ENCODE results near the gene P3H2. TPM values are rescaled to one million over a fixed set of nuclear protein-coding genes. Genes with fewer than 3 reads are reported as not detected.

The P3H2 gene
- total RNA-seq, 1 experiment from 2014 or later, result 95.5 TPM

DNA sequence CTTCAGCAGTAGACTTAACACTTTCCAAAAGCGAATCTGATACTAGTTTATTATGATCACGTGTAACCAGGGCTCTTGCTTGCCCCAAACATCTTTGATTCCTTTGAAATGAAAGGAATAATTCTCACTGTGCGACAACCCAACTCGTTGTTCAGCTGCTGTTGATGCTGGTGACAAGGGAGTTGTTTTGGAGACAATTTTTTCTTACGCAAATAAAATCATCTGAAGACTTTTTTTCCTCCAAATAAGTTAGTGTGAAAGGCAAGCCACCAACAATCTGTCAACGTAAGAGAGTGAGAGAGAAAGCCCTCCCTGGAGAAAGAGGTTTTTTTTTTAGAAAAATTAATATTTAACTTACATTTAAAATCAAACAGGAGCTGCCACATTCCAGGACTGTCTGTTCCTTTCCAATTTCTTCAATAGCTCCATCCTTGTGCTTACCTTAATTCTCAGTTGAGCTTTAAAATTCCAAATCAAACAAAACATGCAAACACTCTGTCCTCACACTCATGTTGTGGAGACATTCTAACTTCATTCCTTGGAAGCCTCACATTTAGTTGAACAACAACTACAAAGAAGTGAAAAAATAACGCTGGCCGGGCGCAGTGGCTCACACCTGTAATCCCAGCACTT, 4.9 kb upstream of the P3H2 start:
- no peak for DNase-seq (ENCODE audit: low read depth)

DNA sequence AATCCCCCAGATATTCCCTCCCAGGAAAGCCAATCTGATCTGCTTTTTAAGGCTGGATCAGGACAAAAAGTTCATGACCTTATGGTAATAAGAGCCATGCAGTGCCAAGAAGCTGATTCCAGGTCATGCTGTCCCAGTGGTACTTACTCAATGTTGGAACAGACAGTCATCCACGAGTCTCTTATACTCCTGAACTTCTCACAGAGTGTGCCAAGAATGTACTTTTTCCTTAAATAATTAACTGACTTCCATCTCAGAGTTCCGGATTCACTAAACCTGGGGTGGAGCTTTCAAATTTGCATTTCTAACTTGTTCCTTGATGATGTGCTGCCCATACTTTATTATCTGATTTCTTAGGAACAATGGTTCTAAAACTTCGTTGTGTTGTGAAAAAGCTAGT, 3.4 kb upstream of the P3H2 start:
- DNase-seq (ENCODE audit: low read depth), result no peak

DNA sequence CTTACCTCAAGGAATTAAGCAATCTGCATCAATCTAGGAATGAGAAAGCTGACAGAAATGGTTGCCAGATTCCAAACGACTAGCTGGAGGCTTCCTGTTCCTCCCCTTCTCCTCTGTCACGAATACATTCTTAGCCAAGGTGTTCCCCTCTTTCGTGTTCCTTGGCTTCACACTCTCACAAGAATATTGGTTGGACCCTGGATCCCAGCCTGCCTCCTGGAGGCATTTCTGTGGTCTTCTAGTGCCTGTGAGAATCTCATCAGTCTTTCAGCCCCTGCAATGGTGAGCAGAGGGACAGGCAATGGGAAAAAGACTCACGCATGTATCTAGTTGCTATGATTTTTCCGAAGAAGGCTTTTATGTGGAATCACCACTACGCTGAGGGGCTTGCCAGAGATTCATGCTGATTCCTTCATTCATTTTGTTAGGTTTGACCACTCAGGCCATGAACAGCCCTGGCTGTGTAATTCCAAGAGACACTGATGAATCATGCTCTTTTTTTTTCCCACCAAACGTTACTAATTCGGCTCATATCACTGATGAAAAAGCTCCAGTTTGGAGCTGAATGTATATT, 1.6 kb upstream of the P3H2 start:
- peak; percentile 84 for DNase-seq (ENCODE audit: low read depth)

DNA sequence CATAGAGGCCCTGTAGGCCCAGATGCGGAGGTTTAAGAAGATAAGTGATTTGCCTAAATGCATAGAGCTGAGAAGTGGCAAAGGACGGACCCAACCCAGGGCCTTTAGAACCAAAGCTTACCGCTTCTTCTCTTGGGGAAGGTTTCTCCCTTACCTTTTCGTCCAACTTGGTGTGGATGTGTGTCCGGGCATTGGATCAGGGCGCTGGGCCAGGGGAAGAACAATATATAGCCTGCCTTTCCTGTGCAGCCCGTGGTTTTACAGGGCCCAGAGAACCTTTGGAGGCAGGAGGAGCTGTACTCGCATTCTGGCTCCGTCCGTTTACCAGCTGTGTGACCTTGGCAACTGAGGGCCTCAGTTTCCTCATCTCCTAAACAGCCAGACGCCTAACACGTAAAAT, 686 bp upstream of the P3H2 start:
- DNase-seq (ENCODE audit: low read depth), result no peak

DNA sequence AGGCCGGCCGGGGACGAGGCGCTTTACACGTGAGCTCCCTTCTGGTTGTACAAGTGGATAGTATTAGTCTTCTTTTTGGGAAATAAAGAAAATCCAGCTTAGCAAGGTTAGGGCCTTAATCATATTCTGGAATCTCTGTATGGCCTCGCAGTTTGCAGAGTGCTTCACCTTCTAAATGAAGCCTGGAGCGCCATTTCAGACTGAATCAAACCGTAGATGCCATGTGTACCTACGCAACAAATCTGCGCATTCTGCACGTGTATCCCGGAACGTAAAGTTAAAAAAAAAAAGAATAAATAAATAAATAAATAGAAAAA, 322 bp upstream of the P3H2 start:
- no peak for DNase-seq (ENCODE audit: low read depth)

DNA sequence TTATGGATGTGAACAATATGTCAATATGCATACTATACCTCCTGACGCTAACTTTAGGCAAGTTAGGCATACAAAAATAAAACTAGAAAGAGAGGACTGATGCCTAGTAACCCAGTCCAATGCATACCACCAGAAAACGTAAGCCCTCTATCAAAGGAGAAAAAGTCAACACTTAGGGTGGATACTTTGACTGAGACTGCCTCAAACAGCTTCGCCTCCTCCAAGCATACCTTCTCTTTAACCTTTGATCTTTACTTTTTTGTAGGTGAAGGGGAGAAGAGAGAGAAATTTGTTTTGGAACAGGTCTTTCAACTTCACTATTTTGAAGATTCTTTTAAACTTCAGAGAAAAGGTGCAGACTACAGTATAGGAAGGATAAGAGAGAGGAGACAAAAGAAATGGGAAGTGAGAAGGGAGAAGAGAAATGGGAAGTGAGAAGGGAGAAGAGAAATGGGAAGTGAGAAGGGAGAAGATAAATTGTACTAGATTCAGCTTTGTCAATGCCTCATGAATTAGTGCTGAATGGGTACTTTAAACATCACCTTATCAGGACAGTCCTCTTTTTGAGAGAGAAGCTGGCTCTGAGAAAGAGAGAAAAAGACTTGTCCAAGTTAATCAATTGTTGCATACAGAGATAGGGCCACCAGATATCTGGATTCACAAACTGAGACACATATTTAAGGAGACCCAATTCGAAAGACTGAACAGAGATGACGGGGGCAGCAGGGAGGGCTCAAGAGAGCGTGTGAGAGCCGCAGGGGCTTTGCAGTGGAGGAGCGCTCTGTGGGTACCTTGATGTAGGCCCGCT, 1.0 kb downstream of the P3H2 start:
- DNase-seq (ENCODE audit: low read depth), result no peak

DNA sequence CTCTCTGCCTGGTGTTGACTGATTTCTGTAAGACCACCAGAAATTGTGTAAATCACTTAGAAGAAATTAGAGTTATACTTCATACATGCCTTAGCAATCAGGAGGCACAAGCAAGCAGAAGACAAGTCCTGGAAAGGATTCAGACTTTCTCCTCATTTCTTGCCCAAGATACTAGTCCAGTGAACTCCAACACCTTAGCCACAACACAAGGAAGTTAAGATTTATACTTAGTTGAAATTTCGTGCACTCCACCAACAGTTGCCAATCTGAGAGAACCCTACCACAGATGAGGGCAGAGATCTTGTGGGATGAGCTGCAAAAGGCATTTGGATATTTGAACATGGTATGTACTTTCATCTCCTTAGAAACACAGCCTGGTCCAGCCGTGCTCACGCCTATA, 2.3 kb downstream of the P3H2 start:
- DNase-seq (ENCODE audit: low read depth), result peak; percentile 38

GRCh38 chr3:190117981-190118380, 2.7 kb downstream of the P3H2 start:
- peak; percentile 74 for DNase-seq (ENCODE audit: low read depth)

- DNase-seq (ENCODE audit: low read depth), result peak; percentile 91
Observed at GRCh38 chr3:190116551-190117067, 4.1 kb downstream of the P3H2 start.

- DNase-seq (ENCODE audit: low read depth), result no peak
Observed at GRCh38 chr3:190110826-190111225, 9.9 kb downstream of the P3H2 start.

- no peak for DNase-seq (ENCODE audit: low read depth)
Observed at GRCh38 chr3:190109441-190109840, 11.3 kb downstream of the P3H2 start.

GRCh38 chr3:190108804-190109203, 11.9 kb downstream of the P3H2 start:
- no peak for DNase-seq (ENCODE audit: low read depth)

DNA sequence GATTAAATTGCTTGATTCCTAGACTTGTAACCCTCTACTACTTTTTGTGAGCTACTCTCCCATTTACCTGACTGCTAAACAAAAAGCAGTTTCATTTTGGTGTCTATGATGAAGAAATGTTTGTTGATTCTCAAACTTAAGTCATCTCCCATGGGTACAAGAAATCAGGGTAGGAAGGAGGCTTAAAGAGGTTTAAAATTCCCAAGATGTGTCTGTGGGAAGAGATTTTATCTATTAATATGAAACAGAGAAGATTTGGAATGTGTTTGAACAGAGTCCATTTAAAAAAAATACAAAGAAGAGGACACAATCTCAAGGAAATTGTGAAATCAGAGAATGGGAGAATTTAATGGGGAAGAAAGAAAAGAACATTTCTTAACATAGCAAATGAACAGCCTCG, 14.8 kb downstream of the P3H2 start:
- DNase-seq (ENCODE audit: low read depth), result no peak

DNA sequence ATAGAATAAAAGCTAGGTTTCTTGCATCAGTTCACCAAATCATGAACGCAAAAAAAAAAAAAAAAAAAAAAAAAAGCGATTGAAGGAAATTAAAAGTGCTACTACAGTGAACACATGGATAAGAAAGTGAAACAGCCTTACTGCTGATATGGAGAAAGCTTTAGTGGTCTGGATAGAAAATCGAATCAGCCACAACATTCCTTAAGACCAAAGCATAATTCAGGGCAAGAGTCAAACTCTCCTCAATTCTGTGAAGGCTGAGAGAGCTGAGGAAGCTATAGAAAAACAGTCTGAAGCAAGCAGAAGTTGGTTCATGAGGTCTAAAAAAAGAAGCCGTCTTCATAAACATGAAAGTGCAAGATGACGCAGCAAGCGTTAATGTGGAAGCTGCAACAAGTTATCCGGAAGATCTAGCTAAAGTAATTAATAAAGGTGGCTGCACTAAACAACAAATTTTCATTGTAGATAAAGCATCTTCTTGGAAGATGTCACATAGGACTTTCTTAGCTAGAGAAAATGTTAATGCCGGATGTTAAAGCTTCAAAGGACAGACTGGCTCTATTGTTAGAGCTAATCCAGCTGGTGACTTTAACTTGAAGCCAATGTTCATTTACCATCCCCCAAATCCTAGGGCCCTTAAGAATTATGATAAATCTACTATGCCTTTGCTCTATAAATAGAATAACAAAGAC, 19.2 kb downstream of the P3H2 start:
- peak; percentile 68 for DNase-seq (ENCODE audit: low read depth)

DNA sequence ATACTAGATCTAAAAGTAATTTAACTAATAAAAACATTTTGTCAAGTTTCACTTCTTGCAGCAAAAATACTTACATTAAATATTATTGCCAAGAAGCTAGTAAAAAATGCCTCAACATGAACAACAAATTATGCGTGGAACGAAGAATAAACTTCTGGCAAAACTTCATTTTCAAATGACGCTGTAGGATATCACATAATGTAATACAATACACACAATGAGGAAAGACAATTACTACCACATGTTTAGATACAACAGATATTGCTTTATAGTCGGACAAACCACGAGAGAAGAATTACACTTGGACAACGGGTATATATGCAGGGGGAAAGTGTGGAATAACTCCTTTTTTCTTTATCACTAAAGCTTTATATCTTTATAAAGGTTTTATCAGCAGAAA, 21.6 kb downstream of the P3H2 start:
- DNase-seq (ENCODE audit: low read depth), result no peak

DNA sequence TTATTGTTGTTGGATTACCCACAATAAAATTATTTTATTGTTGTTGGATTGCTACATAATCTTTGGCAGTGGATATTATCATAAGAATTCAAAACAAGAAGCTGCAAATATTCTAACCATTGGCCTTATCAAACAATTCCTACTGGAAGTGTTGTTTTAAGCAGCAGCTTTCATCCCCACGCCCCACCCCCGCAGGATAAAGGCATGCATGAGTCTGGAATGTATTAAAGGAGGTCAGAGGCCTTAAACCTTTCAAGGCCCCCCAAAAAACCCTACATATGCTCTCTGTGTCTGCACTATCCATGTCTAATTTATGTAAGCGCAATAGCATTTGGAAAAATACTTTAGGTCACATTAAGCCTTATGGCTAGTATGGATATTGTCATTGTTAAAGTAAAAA, 23.1 kb downstream of the P3H2 start:
- no peak for DNase-seq (ENCODE audit: low read depth)

- DNase-seq (ENCODE audit: low read depth), result no peak
Observed at GRCh38 chr3:190097025-190097424, 23.7 kb downstream of the P3H2 start.

- no peak for DNase-seq (ENCODE audit: low read depth)
Observed at GRCh38 chr3:190096345-190096744, 24.4 kb downstream of the P3H2 start.

DNA sequence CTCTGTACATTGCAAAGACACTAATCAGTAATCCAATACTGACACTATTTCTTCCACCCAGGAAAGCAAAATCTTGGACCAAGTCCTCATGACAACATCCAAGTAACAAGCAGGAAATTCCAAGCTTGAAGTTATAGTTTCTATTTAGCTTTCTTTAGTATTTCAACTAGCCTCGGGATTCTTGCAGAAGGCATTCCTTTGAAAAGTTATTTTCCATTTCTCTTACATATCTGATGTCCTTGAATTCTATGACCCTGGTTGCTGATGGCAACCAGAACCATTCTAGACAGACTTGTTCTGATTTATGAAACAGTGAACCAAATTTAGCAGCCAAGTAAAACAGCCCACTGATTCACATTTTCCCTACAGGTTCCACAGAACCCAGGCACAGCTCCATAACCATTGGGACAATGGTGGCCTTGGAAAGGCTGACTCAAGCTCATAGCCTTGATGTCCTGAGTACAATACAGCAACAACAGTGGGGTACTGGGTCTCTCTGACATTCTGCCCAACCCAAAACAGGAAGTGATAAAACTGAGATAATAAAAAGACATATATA, 26.5 kb downstream of the P3H2 start:
- DNase-seq (ENCODE audit: low read depth), result peak; percentile 81

GRCh38 chr3:190092250-190092649, 28.4 kb downstream of the P3H2 start:
- peak; percentile 98 for DNase-seq (ENCODE audit: low read depth)

GRCh38 chr3:190089711-190090110, 31.0 kb downstream of the P3H2 start:
- peak; percentile 94 for DNase-seq (ENCODE audit: low read depth)

GRCh38 chr3:190088890-190089289, 31.8 kb downstream of the P3H2 start:
- peak; percentile 73 for DNase-seq (ENCODE audit: low read depth)

All from M059J (cell line).